IMR-90 (cell line): ENCODE results near the gene SYNGR1. TPM values are rescaled to one million over a fixed set of nuclear protein-coding genes. Genes with fewer than 3 reads are reported as not detected.
A peak's percentile ranks its signal among the peaks of the same experiment; 100 is the strongest.

Source experiments
- ATAC-seq: fragments of 200-7000 bp; cut with Tn5 transposase; 2 replicates; pipeline ENCODE4 v1.9.1; 2020; ENCODE audit warnings: low read depth, mild to moderate bottlenecking, moderate library complexity
- BruUV-seq: library from RNA; stranded (reverse); fragments of 400-500 nt; replicated peaks from 2 replicates; lab custom pipeline; 2021; lab: Mats Ljungman, UMichigan
- CTCF ChIA-PET: fragments of 300-600 bp; formaldehyde crosslinking; extraction: SDS; loops from one replicate; lab custom pipeline; 2021; ENCODE audit warnings: antibody characterized with exemption; lab: Yijun Ruan, JAX
- POLR2A ChIA-PET: fragments of 300-600 bp; sonication (Branson Sonifier 250); formaldehyde crosslinking; loops from one replicate; lab custom pipeline; 2022; ENCODE audit warnings: antibody characterized with exemption; ENCODE audit not compliant: unreplicated experiment; lab: Charles Lee
- DNase-seq: peaks from one replicate; pipeline ENCODE4 v3.0.0; 2013
- H2AFZ ChIP-seq: replicated peaks from 2 replicates; pipeline ENCODE3; 2013; ENCODE audit warnings: low read length, mild to moderate bottlenecking; ENCODE audit not compliant: poor library complexity
- H2AK5ac ChIP-seq: 2 replicates; pipeline ENCODE4 v1.6.1; 2013; ENCODE audit warnings: low read depth, low read length, inconsistent platforms
- H2AK9ac ChIP-seq: replicated peaks from 2 replicates; pipeline ENCODE3; 2013; ENCODE audit warnings: mild to moderate bottlenecking, low read depth, low read length, moderate library complexity; ENCODE audit not compliant: poor library complexity
- H2BK120ac ChIP-seq: 2 replicates; pipeline ENCODE4 v1.6.1; 2013; ENCODE audit warnings: low read depth, low read length, inconsistent platforms
- H2BK15ac ChIP-seq: 3 replicates; pipeline ENCODE4 v1.6.1; 2013; ENCODE audit warnings: low read depth, low read length, inconsistent platforms
- H2BK20ac ChIP-seq: 2 replicates; pipeline ENCODE4 v1.6.1; 2013; ENCODE audit warnings: low read depth, mild to moderate bottlenecking, inconsistent platforms, low read length, moderate library complexity
- H2BK5ac ChIP-seq: 2 replicates; pipeline ENCODE4 v1.6.1; 2013; ENCODE audit warnings: mild to moderate bottlenecking, low read depth, low read length, inconsistent platforms; ENCODE audit not compliant: poor library complexity, severe bottlenecking
- H3K14ac ChIP-seq: replicated peaks from 2 replicates; pipeline ENCODE4 v1.6.1; 2013; ENCODE audit warnings: low read depth, low read length, inconsistent platforms
- H3K18ac ChIP-seq: 2 replicates; pipeline ENCODE4 v1.6.1; 2013; ENCODE audit warnings: low read depth, low read length, control low read depth
- H3K23ac ChIP-seq: 2 replicates; pipeline ENCODE4 v1.6.1; 2013; ENCODE audit warnings: low read depth, low read length, inconsistent platforms
- H3K27ac ChIP-seq: 2 replicates; pipeline ENCODE4 v1.5.1; 2013; ENCODE audit warnings: mild to moderate bottlenecking, control low read depth, low read length; ENCODE audit not compliant: insufficient read depth
- H3K27me3 ChIP-seq: 2 replicates; pipeline ENCODE4 v1.6.1; 2013; ENCODE audit warnings: low read length; ENCODE audit not compliant: control insufficient read depth, insufficient read depth
- H3K36me3 ChIP-seq: 2 replicates; pipeline ENCODE4 v1.6.1; 2013; ENCODE audit warnings: low read length, mixed read lengths; ENCODE audit not compliant: control insufficient read depth, insufficient read depth
- H3K4ac ChIP-seq: 2 replicates; pipeline ENCODE4 v1.6.1; 2013; ENCODE audit warnings: low read depth, low read length, inconsistent platforms
- H3K4me1 ChIP-seq: 2 replicates; pipeline ENCODE4 v1.6.1; 2013; ENCODE audit warnings: low read length, mixed read lengths; ENCODE audit not compliant: control insufficient read depth, insufficient read depth
- H3K4me2 ChIP-seq: 2 replicates; pipeline ENCODE4 v1.6.1; 2013; ENCODE audit warnings: low read depth, mild to moderate bottlenecking, control low read depth, low read length, moderate library complexity
- H3K4me3 ChIP-seq: 2 replicates; pipeline ENCODE4 v1.5.1; 2013; ENCODE audit warnings: low read depth, mild to moderate bottlenecking, control low read depth, low read length, moderate library complexity; ENCODE audit not compliant: insufficient read depth
- H3K56ac ChIP-seq: 2 replicates; pipeline ENCODE4 v1.6.1; 2013; ENCODE audit warnings: low read length, inconsistent platforms; ENCODE audit not compliant: insufficient read depth; ENCODE audit errors: extremely low read depth
- H3K79me1 ChIP-seq, 2 experiments: 2 replicates each; pipeline ENCODE4 v1.6.1; 2013; ENCODE audit warnings: low read length in 2 of 2, inconsistent platforms in 1 of 2, low read depth in 1 of 2
- H3K9ac ChIP-seq: 2 replicates; pipeline ENCODE4 v1.6.1; 2013; ENCODE audit warnings: low read depth, low read length, control low read depth
- H3K9me1 ChIP-seq: 2 replicates; pipeline ENCODE4 v1.6.1; 2013; ENCODE audit warnings: low read length, inconsistent platforms; ENCODE audit not compliant: insufficient read depth
- H3K9me3 ChIP-seq: 2 replicates; pipeline ENCODE4 v1.6.1; 2013; ENCODE audit warnings: low read length; ENCODE audit not compliant: control insufficient read depth, insufficient read depth
- H4K20me1 ChIP-seq: 2 replicates; pipeline ENCODE4 v1.6.1; 2013; ENCODE audit warnings: low read length, inconsistent platforms; ENCODE audit not compliant: insufficient read depth
- H4K5ac ChIP-seq: 2 replicates; pipeline ENCODE4 v1.6.1; 2013; ENCODE audit warnings: mild to moderate bottlenecking, low read depth, low read length, control low read depth
- H4K8ac ChIP-seq, 2 experiments: 2 replicates each; pipeline ENCODE4 v1.6.1; 2013; ENCODE audit warnings: low read depth in 2 of 2, low read length in 2 of 2, control low read depth in 1 of 2, inconsistent platforms in 1 of 2
- H4K91ac ChIP-seq: 2 replicates; pipeline ENCODE4 v1.6.1; 2013; ENCODE audit warnings: low read depth, low read length, inconsistent platforms; ENCODE audit not compliant: insufficient read depth
- BHLHE40 ChIP-seq: fragments of 150-350 bp; IDR thresholded peaks from 2 replicates; pipeline ENCODE4 v1.6.1; 2016; ENCODE audit warnings: mild to moderate bottlenecking, low read depth, low read length
- MAFK ChIP-seq: IDR thresholded peaks from 2 replicates; pipeline ENCODE4 v1.6.1; 2012; ENCODE audit warnings: low read depth, low read length, improper control_type of control experiment
- MAZ ChIP-seq: IDR thresholded peaks from 2 replicates; pipeline ENCODE4 v1.6.1; 2012; ENCODE audit warnings: low read depth, mild to moderate bottlenecking, low read length, improper control_type of control experiment, moderate library complexity, borderline replicate concordance
- POLR2A ChIP-seq: IDR thresholded peaks from 2 replicates; pipeline ENCODE4 v1.6.1; 2012; ENCODE audit warnings: mild to moderate bottlenecking, low read depth, low read length
- RFX5 ChIP-seq: IDR thresholded peaks from 2 replicates; pipeline ENCODE4 v1.8.0; 2012; ENCODE audit warnings: low read depth, mild to moderate bottlenecking, low read length, moderate library complexity
- SMC3 ChIP-seq: fragments of 150-350 bp; IDR thresholded peaks from 2 replicates; pipeline ENCODE4 v1.6.1; 2016; ENCODE audit warnings: low read depth, mild to moderate bottlenecking, antibody characterized with exemption, low read length, moderate library complexity
- USF2 ChIP-seq: fragments of 150-350 bp; IDR thresholded peaks from 2 replicates; pipeline ENCODE4 v1.6.1; 2017; ENCODE audit warnings: mild to moderate bottlenecking, antibody characterized with exemption, low read length, low read depth
- WGBS, 2 experiments: methylation state at CpG; one replicate each; pipeline versions ENCODE4 v1.1.5 to v1.1.7; 2013; ENCODE audit warnings: missing lambda C conversion rate in 2 of 2; ENCODE audit not compliant: insufficient read length in 1 of 2; ENCODE audit errors: extremely low coverage in 2 of 2; 5-methylcytosine and 5-hydroxymethylcytosine counted together
- dilution Hi-C: fragments of 300-500 bp; cut with HindIII; formaldehyde crosslinking; loops from one replicate; pipeline ENCODE4 v1.14.3; 2018; ENCODE audit warnings: low sequenced_read_pairs; ENCODE audit not compliant: unreplicated experiment
- in situ Hi-C: fragments of 300-500 bp; cut with MboI; formaldehyde crosslinking; loops from 3 replicates; pipeline ENCODE4 v1.14.3; 2019; ENCODE audit warnings: low sequenced_read_pairs, inconsistent platforms, mixed read lengths
- intact Hi-C: fragments of 100-400 bp; cut with micrococcal nuclease; formaldehyde crosslinking; loops from 2 replicates; pipeline ENCODE4 v1.10.0; 2022
- polyA plus RNA-seq, 3 experiments: library from polyadenylated mRNA; depleted of rRNA; stranded (reverse); fragments of >200 nt; gene quantifications; 2 replicates each; pipeline ENCODE4 v1.2.3, GENCODE V29; 2012; ENCODE audit warnings: low replicate concordance in 1 of 3
- total RNA-seq: library from RNA; depleted of rRNA; stranded (reverse); fragments of >200 nt; gene quantifications from 2 replicates; pipeline ENCODE4 v1.2.3, GENCODE V29; 2012

Gene SYNGR1
- total and polyA plus RNA-seq, 2 of the 4 experiments (the other 2 are of a cell fraction): 6.3 to 81.5 TPM

GRCh38 chr22:39327995-39328754, 21.6 kb upstream of the SYNGR1 start:
- CTCF ChIA-PET: no interaction called here
- Histone ChIP-seq H4K8ac (no peak overlapping the region), H3K4ac (no peak overlapping the region), H4K20me1 (no peaks in the 10 kb centered on the region), H3K27ac (no peak overlapping the region), H3K4me3 (no peak overlapping the region), H3K36me3 (no peaks in the 10 kb centered on the region), H3K4me2 (no peak overlapping the region), H3K56ac (no peak overlapping the region), H2AK9ac (peak overlapping the region; percentile 28), H3K18ac (no peak overlapping the region), H2BK120ac (no peak overlapping the region), H2BK20ac (no peak overlapping the region), H4K5ac (no peak overlapping the region), H3K23ac (no peak overlapping the region), H3K79me1 (no peaks in the 10 kb centered on the region), H3K9me1 (peaks cover 3% of the 10 kb centered on the region), H2BK5ac (no peak overlapping the region), H2BK15ac (no peak overlapping the region), H3K4me1 (peaks cover 2% of the 10 kb centered on the region; the same call in 1 of the 2 replicates), H2AFZ (peak overlapping the region; percentile 43), H3K9me3 (no peaks in the 10 kb centered on the region), H3K9ac (no peak overlapping the region), H2AK5ac (no peak overlapping the region), H4K91ac (no peak overlapping the region), H3K27me3 (no peaks in the 10 kb centered on the region), H3K14ac (no peak overlapping the region)
- dilution Hi-C loops (no loop called here), in situ Hi-C loops (no loop called here), intact Hi-C loops (no loop called here)
- no peak for DNase-seq
- 84% methylated on average over 11 of the region's 18 CpGs; no CpG with 5 or more reads in 1 of the 2 experiments for WGBS, 2 experiments
- TF ChIP-seq MAZ: no peak
- TF ChIP-seq USF2: no peak
- no peak for TF ChIP-seq RFX5
- no peak for TF ChIP-seq MAFK
- no peak for TF ChIP-seq SMC3
- no peak for TF ChIP-seq POLR2A
- TF ChIP-seq BHLHE40: no peak
- no peak for ATAC-seq
- POLR2A ChIA-PET: no interaction called here
- no TSS peak for BruUV-seq
